ENCODE data around the gene AGPS. TPM values are rescaled to one million over a fixed set of nuclear protein-coding genes. Genes with fewer than 3 reads are reported as not detected.

Gene AGPS
- total RNA-seq, 1 donor from 2014 or later, result 54.4 TPM

GRCh38 chr2:177593402-177593801, 200.8 kb downstream of the AGPS start:
- H3K27me3 Mint-ChIP-seq (ENCODE audit: unreplicated experiment), result peaks cover 1% of the 10 kb centered on the region
- DNase-seq (ENCODE audit: low spot score), result no peak
- H3K27ac Mint-ChIP-seq (ENCODE audit: unreplicated experiment), result no peak overlapping the region
- no peaks in the 10 kb centered on the region for H3K9me3 Mint-ChIP-seq (ENCODE audit: unreplicated experiment)
- H3K4me1 Mint-ChIP-seq (ENCODE audit: unreplicated experiment), result peaks cover 7% of the 10 kb centered on the region
- no peak overlapping the region for H3K4me3 Mint-ChIP-seq (ENCODE audit: unreplicated experiment)
- H3K36me3 Mint-ChIP-seq (ENCODE audit: low read depth, unreplicated experiment), result peaks cover 3% of the 10 kb centered on the region
- no peak for TF ChIP-seq CTCF (IDR thresholded peaks at IDR 0.05; ENCODE audit: unreplicated experiment)

Other genes starting within 250 kb of the AGPS start
- gene HNRNPA3, start 180.0 kb upstream of the AGPS start, total RNA-seq (ENCODE audit: unreplicated experiment), result 264 TPM
- 50.6 TPM for gene NFE2L2, start 128.0 kb upstream of the AGPS start, total RNA-seq (ENCODE audit: unreplicated experiment)

Measured in endothelial cell (in vitro differentiated cells).